Measurements from ENCODE around the gene FYN.

- TF ChIP-seq CTCF (IDR thresholded peaks at IDR 0.05; ENCODE audit: insufficient read depth, low read length, poor library complexity, severe bottlenecking), result no peak
- no peak for TF ChIP-seq EZH2phosphoT487 (conservative IDR thresholded peaks at IDR 0.05; ENCODE audit: low read length)
These were observed 34.3 kb downstream of the FYN start for GRCh38 chr6:111838749-111839484.

All from SU-DHL-6 (cell line).